ENCODE measurements around the gene IL22RA1. TPM values are rescaled to one million over a fixed set of nuclear protein-coding genes. Genes with fewer than 3 reads are reported as not detected.

IL22RA1 gene
- total RNA-seq, 2 experiments from 2014 or later, result not detected

GRCh38 chr1:24086466-24086865 is 56.5 kb downstream of the IL22RA1 start:
- H3K4me1 ChIP-seq (ENCODE audit: insufficient read depth, low read length, poor library complexity, severe bottlenecking), result no peaks in the 10 kb centered on the region
- no peaks in the 10 kb centered on the region for H4K20me1 ChIP-seq (ENCODE audit: insufficient read depth, low read length)
- CTCF ChIA-PET (ENCODE audit: unreplicated experiment), result interaction anchor here (0.6 kb wide), 1 partner anchor 131 kb away, joined by 3 read pairs; no protein-coding TSS in a partner anchor
- H3K4me2 ChIP-seq (ENCODE audit: low read length), result no peak overlapping the region
- BruUV-seq (replicated peaks), result no TSS peak
- intact Hi-C loops (cut with micrococcal nuclease; ENCODE audit: unreplicated experiment), result no loop called here
- TF ChIP-seq EZH2phosphoT487 (IDR thresholded peaks at IDR 0.05; ENCODE audit: borderline replicate concordance, low read depth, low read length) (no peak), CTCF (conservative IDR thresholded peaks at IDR 0.05; ENCODE audit: low read length) (no peak)
- no peak for DNase-seq (ENCODE audit: low spot score)
- POLR2A ChIA-PET, result no interaction called here
- no peak overlapping the region for H3K4me3 ChIP-seq (ENCODE audit: low read depth, low read length, poor library complexity, severe bottlenecking)
- no peaks in the 10 kb centered on the region for H3K9me2 ChIP-seq (ENCODE audit: insufficient read depth, low read length)
- no peaks in the 10 kb centered on the region for H3K9me3 ChIP-seq (ENCODE audit: low read length)
- no peak overlapping the region for H2AFZ ChIP-seq (ENCODE audit: low read length)
- H3K36me3 ChIP-seq (ENCODE audit: insufficient read depth, low read length), result no peaks in the 10 kb centered on the region
- no peak overlapping the region for H3K27ac ChIP-seq (ENCODE audit: low read depth, low read length, poor library complexity, severe bottlenecking)
- no peaks in the 10 kb centered on the region for H3K79me2 ChIP-seq (ENCODE audit: insufficient read depth, low read depth, low read length)

GRCh38 chr1:24085546-24085945 is 57.4 kb downstream of the IL22RA1 start:
- TF ChIP-seq EZH2phosphoT487 (IDR thresholded peaks at IDR 0.05; ENCODE audit: borderline replicate concordance, low read depth, low read length) (no peak), CTCF (conservative IDR thresholded peaks at IDR 0.05; ENCODE audit: low read length) (no peak)
- no TSS peak for BruUV-seq (replicated peaks)
- POLR2A ChIA-PET, result no interaction called here

GRCh38 chr1:24085007-24085406 is 57.9 kb downstream of the IL22RA1 start:
- TF ChIP-seq CTCF (conservative IDR thresholded peaks at IDR 0.05; ENCODE audit: low read length), result no peak
- no peak for TF ChIP-seq EZH2phosphoT487 (IDR thresholded peaks at IDR 0.05; ENCODE audit: borderline replicate concordance, low read depth, low read length)
- DNase-seq (ENCODE audit: low spot score), result no peak
- ChIA-PET CTCF (ENCODE audit: unreplicated experiment) (no interaction called here), POLR2A (no interaction called here)
- Histone ChIP-seq H3K4me2 (ENCODE audit: low read length) (no peak overlapping the region), H3K9me3 (ENCODE audit: low read length) (no peaks in the 10 kb centered on the region), H3K9me2 (ENCODE audit: insufficient read depth, low read length) (no peaks in the 10 kb centered on the region), H3K79me2 (ENCODE audit: insufficient read depth, low read depth, low read length) (no peaks in the 10 kb centered on the region), H4K20me1 (ENCODE audit: insufficient read depth, low read length) (no peaks in the 10 kb centered on the region), H3K27ac (ENCODE audit: low read depth, low read length, poor library complexity, severe bottlenecking) (no peak overlapping the region), H3K4me1 (ENCODE audit: insufficient read depth, low read length, poor library complexity, severe bottlenecking) (no peaks in the 10 kb centered on the region), H3K36me3 (ENCODE audit: insufficient read depth, low read length) (no peaks in the 10 kb centered on the region), H2AFZ (ENCODE audit: low read length) (no peak overlapping the region), H3K4me3 (ENCODE audit: low read depth, low read length, poor library complexity, severe bottlenecking) (no peak overlapping the region)
- intact Hi-C loops (cut with micrococcal nuclease; ENCODE audit: unreplicated experiment), result no loop called here
- no TSS peak for BruUV-seq (replicated peaks)

More at GRCh38 chr1:24085546-24085945, 57.4 kb downstream of the IL22RA1 start:
- H3K79me2 ChIP-seq (ENCODE audit: insufficient read depth, low read depth, low read length), result no peaks in the 10 kb centered on the region
- H3K9me2 ChIP-seq (ENCODE audit: insufficient read depth, low read length), result no peaks in the 10 kb centered on the region
- no peaks in the 10 kb centered on the region for H3K9me3 ChIP-seq (ENCODE audit: low read length)
- H3K36me3 ChIP-seq (ENCODE audit: insufficient read depth, low read length), result no peaks in the 10 kb centered on the region
- H3K27ac ChIP-seq (ENCODE audit: low read depth, low read length, poor library complexity, severe bottlenecking), result no peak overlapping the region
- H3K4me1 ChIP-seq (ENCODE audit: insufficient read depth, low read length, poor library complexity, severe bottlenecking), result no peaks in the 10 kb centered on the region
- CTCF ChIA-PET (ENCODE audit: unreplicated experiment), result no interaction called here
- intact Hi-C loops (cut with micrococcal nuclease; ENCODE audit: unreplicated experiment), result no loop called here
- no peak overlapping the region for H3K4me3 ChIP-seq (ENCODE audit: low read depth, low read length, poor library complexity, severe bottlenecking)
- no peak overlapping the region for H2AFZ ChIP-seq (ENCODE audit: low read length)
- H4K20me1 ChIP-seq (ENCODE audit: insufficient read depth, low read length), result no peaks in the 10 kb centered on the region
- no peak overlapping the region for H3K4me2 ChIP-seq (ENCODE audit: low read length)
- DNase-seq (ENCODE audit: low spot score), result no peak
